GM12878 (cell line): ENCODE measurements around the gene SLC29A1. TPM values are rescaled to one million over a fixed set of nuclear protein-coding genes. Genes with fewer than 3 reads are reported as not detected.

ENCODE experiments used
- ATAC-seq: fragments of 200-7000 bp; cut with Tn5 transposase; 3 replicates; pipeline ENCODE4 v1.9.1; 2020; ENCODE audit warnings: mild to moderate bottlenecking, moderate library complexity
- BruUV-seq: library from RNA; stranded (reverse); fragments of 400-500 nt; replicated peaks from 2 replicates; lab custom pipeline; 2021; lab: Mats Ljungman, UMichigan
- CTCF ChIA-PET: fragments of 300-600 bp; sonication (Branson Sonifier 250); formaldehyde crosslinking; extraction: SDS; loops from one replicate; lab custom pipeline; 2021; ENCODE audit warnings: inconsistent platforms; lab: Yijun Ruan, JAX
- POLR2A ChIA-PET: fragments of 350-600 bp; formaldehyde crosslinking; extraction: SDS; loops from one replicate; lab custom pipeline; 2021; ENCODE audit warnings: inconsistent platforms; lab: Charles Lee
- RAD21 ChIA-PET: fragments of 300-600 bp; sonication (Branson Sonifier 250); formaldehyde crosslinking; loops from one replicate; lab custom pipeline; 2023; ENCODE audit warnings: antibody characterized with exemption; ENCODE audit not compliant: unreplicated experiment; lab: Charles Lee
- SMC1A ChIA-PET: fragments of 300-600 bp; sonication (Branson Sonifier 250); formaldehyde crosslinking; loops from one replicate; lab custom pipeline; 2023; ENCODE audit not compliant: unreplicated experiment, uncharacterized antibody; lab: Charles Lee
- DNase-seq: peaks from one replicate; pipeline ENCODE4 v3.0.0-alpha.2; 2011; ENCODE audit warnings: low read depth, low spot score
- FAIRE-seq: peaks from 3 replicates; lab custom pipeline; 2011; peaks lifted over from hg19 to GRCh38; lab: Jason Lieb, UNC
- H2AFZ ChIP-seq: 2 replicates; pipeline ENCODE4 v1.6.0; 2011; ENCODE audit warnings: low read depth, low read length, control low read depth; ENCODE audit not compliant: control insufficient read depth
- H3K27ac ChIP-seq: 2 replicates; pipeline ENCODE4 v1.5.1; 2011; ENCODE audit warnings: control low read depth; ENCODE audit not compliant: control insufficient read depth, insufficient read depth
- H3K27me3 ChIP-seq, 2 experiments: replicated peaks in 1 of 2; 2 replicates each; pipeline versions ENCODE4 v1.6.0 to v1.6.1; 2011; ENCODE audit warnings: low read length in 1 of 2; ENCODE audit not compliant: control insufficient read depth in 2 of 2, insufficient read depth in 2 of 2
- H3K36me3 ChIP-seq, 2 experiments: 2 replicates each; pipeline ENCODE4 v1.5.1; 2011; ENCODE audit warnings: low read length in 1 of 2; ENCODE audit not compliant: control insufficient read depth in 2 of 2, insufficient read depth in 2 of 2
- H3K4me1 ChIP-seq: 2 replicates; pipeline ENCODE4 v1.6.1; 2011; ENCODE audit warnings: mild to moderate bottlenecking, low read length, moderate library complexity, mixed read lengths; ENCODE audit not compliant: control insufficient read depth, insufficient read depth
- H3K4me2 ChIP-seq: 2 replicates; pipeline ENCODE4 v1.6.0; 2011; ENCODE audit warnings: control low read depth; ENCODE audit not compliant: control insufficient read depth, insufficient read depth
- H3K4me3 ChIP-seq: fragments of 200-600 bp; sonication (generic); 2 replicates; pipeline ENCODE4 v1.5.1; 2016
- H3K79me2 ChIP-seq: 2 replicates; pipeline ENCODE4 v1.6.0; 2011; ENCODE audit warnings: low read length; ENCODE audit not compliant: control insufficient read depth, insufficient read depth
- H3K9ac ChIP-seq: 2 replicates; pipeline ENCODE4 v1.8.0; 2011; ENCODE audit warnings: low read length, control low read depth, mixed read lengths; ENCODE audit not compliant: control insufficient read depth, insufficient read depth
- H3K9me3 ChIP-seq: replicated peaks from 3 replicates; pipeline ENCODE4 v1.5.1; 2011; ENCODE audit warnings: mild to moderate bottlenecking, low read length; ENCODE audit not compliant: control insufficient read depth, insufficient read depth
- H4K20me1 ChIP-seq: 2 replicates; pipeline ENCODE4 v1.6.0; 2011; ENCODE audit not compliant: control insufficient read depth, insufficient read depth
- BCL11A ChIP-seq: IDR thresholded peaks from 2 replicates; pipeline ENCODE4 v1.6.1; 2011; ENCODE audit warnings: low read depth, low read length
- BCLAF1 ChIP-seq: fragments of 450-650 bp; IDR thresholded peaks from 2 replicates; pipeline ENCODE4 v1.6.1; 2017; ENCODE audit warnings: antibody characterized with exemption, mild to moderate bottlenecking, moderate library complexity
- MEF2A ChIP-seq: IDR thresholded peaks from 2 replicates; pipeline ENCODE4 v1.6.1; 2011; ENCODE audit warnings: low read depth, mild to moderate bottlenecking, low read length, moderate library complexity; ENCODE audit not compliant: insufficient read depth
- MTA2 ChIP-seq: fragments of 450-650 bp; IDR thresholded peaks from 2 replicates; pipeline ENCODE4 v1.6.1; 2016; ENCODE audit warnings: low read depth, mild to moderate bottlenecking, moderate library complexity
- MYC ChIP-seq: IDR thresholded peaks from 2 replicates; pipeline ENCODE4 v1.6.1; 2011; ENCODE audit warnings: mild to moderate bottlenecking, low read length, moderate library complexity, inconsistent platforms; ENCODE audit not compliant: insufficient read depth, insufficient replicate concordance, insufficient read length, severe bottlenecking
- NFIC ChIP-seq: IDR thresholded peaks from 2 replicates; pipeline ENCODE4 v1.6.1; 2012; ENCODE audit warnings: low read depth, mild to moderate bottlenecking, inconsistent platforms, low read length, moderate library complexity
- RBBP5 ChIP-seq: fragments of 200-600 bp; sonication (generic); conservative IDR thresholded peaks from 2 replicates; pipeline ENCODE4 v1.6.1; 2016
- RELB ChIP-seq: fragments of 450-650 bp; IDR thresholded peaks from 2 replicates; pipeline ENCODE4 v1.6.1; 2017; ENCODE audit warnings: low read depth, mild to moderate bottlenecking, moderate library complexity
- REST ChIP-seq: IDR thresholded peaks from 2 replicates; pipeline ENCODE4 v1.6.1; 2012; ENCODE audit warnings: mild to moderate bottlenecking, low read depth, low read length
- TCF3 ChIP-seq: IDR thresholded peaks from 2 replicates; pipeline ENCODE4 v1.6.1; 2012; ENCODE audit warnings: low read depth, mild to moderate bottlenecking, low read length, borderline replicate concordance; ENCODE audit not compliant: insufficient read depth
- USF1 ChIP-seq: IDR thresholded peaks from 2 replicates; pipeline ENCODE4 v1.6.1; 2011; ENCODE audit warnings: borderline replicate concordance, low read depth, mild to moderate bottlenecking, moderate library complexity, mixed read lengths, low read length; ENCODE audit not compliant: insufficient read depth; ENCODE audit errors: extremely low read length
- ZNF622 ChIP-seq: fragments of 450-650 bp; IDR thresholded peaks from 2 replicates; pipeline ENCODE4 v1.6.1; 2017; ENCODE audit warnings: mild to moderate bottlenecking, inconsistent platforms
- WGBS: methylation state at CpG from one replicate; pipeline ENCODE4 v1.1.6; 2016; ENCODE audit warnings: low lambda C conversion rate; ENCODE audit not compliant: insufficient replicate concordance, insufficient coverage; ENCODE audit errors: missing lambda C conversion rate; 5-methylcytosine and 5-hydroxymethylcytosine counted together
- in situ Hi-C: fragments of 300-500 bp; cut with MboI; formaldehyde crosslinking; loops from 9 replicates; pipeline ENCODE4 v1.14.3; 2018; ENCODE audit warnings: mixed read lengths
- intact Hi-C: fragments of 100-400 bp; cut with micrococcal nuclease; formaldehyde crosslinking; loops from one replicate; pipeline ENCODE4 v1.14.2; 2022; ENCODE audit not compliant: unreplicated experiment
- polyA plus RNA-seq, 11 experiments: library from polyadenylated mRNA; depleted of rRNA in 4 of 11; unstranded in 6 of 11; stranded (reverse) in 5 of 11; fragments of >200 nt; fragmentation: Nextera tagmentation in 4 of 11; fragmentation: Illumina TruSeq in 1 of 11; extraction: Ambion mirVana in 4 of 11; extraction: Trizol in 1 of 11; gene quantifications; 1 replicate in 1 of 11; 2 replicates in 10 of 11; pipeline versions ENCODE4 v1.2.1 to v1.2.3, GENCODE V29; 2011 to 2016; ENCODE audit warnings: inconsistent platforms in 2 of 11, missing spikeins in 2 of 11, low read depth in 1 of 11
- total RNA-seq, 4 experiments: library from RNA; depleted of rRNA in 3 of 4; stranded (reverse); fragments of >200 nt in 3 of 4; fragmentation: Illumina TruSeq in 1 of 4; extraction: Trizol in 1 of 4; gene quantifications; 2 replicates each; pipeline versions ENCODE4 v1.2.1 to v1.2.3, GENCODE V29; 2013 to 2021

Gene SLC29A1
- total and polyA plus RNA-seq, 10 of the 15 experiments (the other 5 are each of a cell fraction or from before 2014, with no cell fraction given) = 10.0 to 132 (median 93.4) TPM

GRCh38 chr6:44190715-44191114 is 32.7 kb upstream of the SLC29A1 start:
- DNase-seq (peak; percentile 27), FAIRE-seq (no peak), ATAC-seq (peak; percentile 87)
- Histone ChIP-seq H3K4me3 (no peak overlapping the region), H3K4me2 (no peak overlapping the region), H3K9ac (no peak overlapping the region), H3K27me3 (no peaks in the 10 kb centered on the region), H4K20me1 (no peaks in the 10 kb centered on the region), H3K4me1 (peaks cover 12% of the 10 kb centered on the region), H3K27ac (no peak overlapping the region), H3K36me3 (no peaks in the 10 kb centered on the region), H3K9me3 (no peaks in the 10 kb centered on the region), H2AFZ (no peak overlapping the region), H3K79me2 (no peaks in the 10 kb centered on the region)
- in situ Hi-C loops (no loop called here), intact Hi-C loops (no loop called here)
- POLR2A ChIA-PET = interaction anchor here (1.0 kb wide), 1 partner anchor 29 kb away, joined by 3 read pairs; no protein-coding TSS in a partner anchor
- RAD21 ChIA-PET = interaction anchor here (1.2 to 1.4 kb wide), 2 partner anchors 18 to 25 kb away, joined by 4 read pairs; no protein-coding TSS in a partner anchor
- CTCF ChIA-PET = interaction anchor here (1.4 to 2.6 kb wide), 4 partner anchors 18 to 47 kb away, joined by 3 to 11 read pairs (median 9); no protein-coding TSS in a partner anchor
- SMC1A ChIA-PET = interaction anchor here (0.8 to 2.6 kb wide), 6 partner anchors 10 to 31 kb away, joined by 3 to 11 read pairs (median 6); no protein-coding TSS in a partner anchor
- 0% methylated on average over 2 of the region's 2 CpGs for WGBS
- no TSS peak for BruUV-seq
- no peak for TF ChIP-seq RBBP5
- no peak for TF ChIP-seq BCLAF1
- TF ChIP-seq USF1 = no peak
- TF ChIP-seq NFIC = 0 out of 2 replicates have a peak, but pooled peaks have one; percentile 32
- peak; percentile 56; the same call in 1 of the 2 replicates for TF ChIP-seq RELB
- TF ChIP-seq REST = no peak
- TF ChIP-seq ZNF622 = no peak
- TF ChIP-seq MEF2A = 0 out of 2 replicates have a peak, but pooled peaks have one; percentile 12
- TF ChIP-seq MYC = no peak
- TF ChIP-seq MTA2 = peak; percentile 68
- TF ChIP-seq BCL11A = peak; percentile 39; the same call in 1 of the 2 replicates
- no peak for TF ChIP-seq TCF3
